ENCODE measurements around the gene PRKAG1.

- TF ChIP-seq EZH2 (IDR thresholded peaks at IDR 0.05; ENCODE audit: borderline replicate concordance, insufficient read depth, low read depth, low read length, poor library complexity, severe bottlenecking) (no peak), CTCF (IDR thresholded peaks at IDR 0.05) (no peak)
Observed at GRCh38 chr12:49019120-49019430, 499 bp upstream of the PRKAG1 start.

All from B cell (primary cell).